HG03354 (cell line): ENCODE results near the gene CBFA2T3.

Source experiments
- ATAC-seq: cut with Tn5 transposase; IDR thresholded peaks from one replicate; pipeline ENCODE4 v1.9.1; 2021; ENCODE audit warnings: mild to moderate bottlenecking; ENCODE audit not compliant: unreplicated experiment, poor library complexity, severe bottlenecking

Gene CBFA2T3

DNA sequence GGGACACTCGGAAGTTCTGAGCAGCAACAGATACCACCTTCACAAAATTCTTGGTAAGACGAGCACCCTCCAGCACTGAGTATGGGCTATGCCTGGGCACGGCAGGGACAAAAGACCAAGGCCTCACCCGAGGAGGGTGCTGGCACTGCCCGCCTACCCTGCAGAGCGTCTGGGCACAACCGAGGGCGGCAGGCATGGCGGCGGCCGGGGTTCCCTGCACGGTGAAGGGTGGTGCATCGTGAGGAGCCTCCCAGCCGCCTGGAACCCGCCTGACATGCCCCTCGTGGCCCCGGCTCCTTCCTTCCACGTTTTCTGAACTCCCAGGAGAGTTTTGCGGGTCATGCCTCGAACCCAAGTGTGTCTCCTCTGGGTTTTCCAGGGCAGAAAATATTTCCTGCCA, 139.2 kb downstream of the CBFA2T3 start:
- ATAC-seq, result no peak

- no peak for ATAC-seq
Observed at GRCh38 chr16:88836791-88837190, 140.2 kb downstream of the CBFA2T3 start.

DNA sequence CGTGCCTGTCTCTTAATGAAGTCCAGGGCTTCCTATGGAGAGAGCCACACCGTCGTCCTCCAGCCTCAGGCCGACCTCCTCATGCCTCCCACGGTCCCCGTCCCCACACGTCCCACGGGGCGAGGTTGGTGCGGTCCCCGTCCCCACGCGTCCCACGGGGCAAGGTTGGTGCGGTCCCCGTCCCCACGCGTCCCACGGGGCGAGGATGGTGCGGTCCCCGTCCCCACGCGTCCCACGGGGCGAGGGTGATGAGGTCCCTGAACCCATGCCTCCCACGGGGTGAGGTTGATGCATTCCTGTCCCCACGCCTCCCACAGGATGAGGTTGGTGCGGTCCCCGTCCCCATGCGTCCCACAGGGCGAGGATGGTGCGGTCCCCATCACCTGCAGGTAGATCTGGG, 141.2 kb downstream of the CBFA2T3 start:
- ATAC-seq, result no peak

DNA sequence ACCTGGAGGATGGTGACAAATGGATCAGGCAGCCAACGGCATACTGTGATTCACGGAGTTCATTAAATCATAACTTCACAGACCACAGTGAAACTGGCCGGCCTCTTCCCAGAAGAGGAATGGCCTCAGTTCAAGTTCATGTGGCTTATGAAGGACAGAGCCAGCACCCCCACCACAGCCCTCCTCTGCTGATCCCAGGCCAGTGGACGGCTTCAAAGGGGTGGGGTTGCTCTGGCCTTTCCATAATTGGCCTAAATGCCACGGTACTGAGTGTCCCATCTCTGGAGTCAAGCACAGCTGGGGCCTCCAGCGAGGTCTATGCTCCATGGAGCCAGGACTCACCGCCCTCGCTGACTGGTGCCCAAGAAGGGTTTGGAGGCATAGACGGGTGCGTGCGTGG, 141.6 kb downstream of the CBFA2T3 start:
- no peak for ATAC-seq

GRCh38 chr16:88834670-88835069, 142.3 kb downstream of the CBFA2T3 start:
- ATAC-seq, result no peak

- no peak for ATAC-seq
Observed at GRCh38 chr16:88833086-88833485, 143.9 kb downstream of the CBFA2T3 start.

- no peak for ATAC-seq
Observed at GRCh38 chr16:88831838-88832237, 145.2 kb downstream of the CBFA2T3 start.

GRCh38 chr16:88830783-88831182, 146.2 kb downstream of the CBFA2T3 start:
- ATAC-seq, result no peak

DNA sequence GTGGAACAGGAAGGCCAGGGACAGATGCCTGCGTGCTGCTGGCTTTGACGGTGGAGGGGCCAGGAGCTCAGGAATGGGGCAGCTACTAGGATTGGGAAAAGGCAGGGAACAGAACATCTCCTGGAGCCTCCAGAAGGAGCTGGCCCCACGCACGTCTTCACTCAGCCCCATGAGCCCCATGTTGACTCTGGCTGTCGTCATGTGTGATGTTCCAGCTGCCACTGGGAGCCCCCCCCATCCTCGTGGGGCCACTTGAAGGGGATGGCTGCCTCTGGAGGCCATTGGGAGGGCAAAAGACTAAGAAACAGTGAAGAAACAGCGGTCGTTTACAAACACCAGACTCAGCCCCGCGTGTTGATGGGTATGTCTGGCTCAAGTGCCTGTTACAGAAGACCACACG, 146.7 kb downstream of the CBFA2T3 start:
- no peak for ATAC-seq

- no peak for ATAC-seq
Observed at GRCh38 chr16:88828711-88829110, 148.3 kb downstream of the CBFA2T3 start.

- ATAC-seq, result no peak
Observed at GRCh38 chr16:88827727-88828126, 149.3 kb downstream of the CBFA2T3 start.

- ATAC-seq, result no peak
Observed at GRCh38 chr16:88826070-88826840, 150.8 kb downstream of the CBFA2T3 start.

DNA sequence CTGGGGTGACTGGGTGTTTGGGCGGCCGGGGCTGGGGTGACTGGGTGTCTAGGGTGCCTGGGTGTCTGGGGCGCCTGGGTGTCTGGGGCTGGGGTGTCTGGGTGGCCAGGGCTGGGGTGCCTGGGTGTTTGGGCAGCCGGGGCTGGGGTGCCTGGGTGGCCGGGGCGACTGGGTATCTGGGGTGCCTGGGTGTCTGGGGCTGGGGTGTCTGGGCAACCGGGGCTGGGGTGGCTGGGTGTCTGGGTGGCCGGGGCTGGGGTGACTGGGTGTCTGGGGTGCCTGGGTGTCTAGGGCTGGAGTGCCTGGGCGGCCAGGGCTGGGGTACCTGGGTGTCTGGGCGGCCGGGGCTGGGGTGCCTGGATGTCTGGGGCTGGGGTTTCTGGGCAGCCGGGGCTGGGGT, 151.9 kb downstream of the CBFA2T3 start:
- no peak for ATAC-seq
